Neuronal stem cell (in vitro differentiated cells): Measurements from ENCODE around the gene OCEL1. TPM values are rescaled to one million over a fixed set of nuclear protein-coding genes. Genes with fewer than 3 reads are reported as not detected.

Experiments used
- DNase-seq: peaks from one replicate; pipeline ENCODE4 v3.0.0-alpha.2; 2013; ENCODE audit warnings: low spot score
- H2AFZ ChIP-seq: one replicate; pipeline ENCODE4 v1.6.1; 2013; ENCODE audit warnings: mild to moderate bottlenecking, low read length, inconsistent platforms
- H2AK5ac ChIP-seq: 2 replicates; pipeline ENCODE4 v1.6.1; 2013; ENCODE audit warnings: low read depth, mild to moderate bottlenecking, inconsistent platforms, low read length, moderate library complexity, mixed read lengths
- H2BK120ac ChIP-seq: 2 replicates; pipeline ENCODE4 v1.6.1; 2013; ENCODE audit warnings: low read depth, mild to moderate bottlenecking, inconsistent platforms, low read length, moderate library complexity, mixed read lengths
- H2BK12ac ChIP-seq: one replicate; pipeline ENCODE4 v1.6.1; 2013; ENCODE audit warnings: low read length, inconsistent platforms
- H2BK15ac ChIP-seq: 2 replicates; pipeline ENCODE4 v1.6.1; 2013; ENCODE audit warnings: mild to moderate bottlenecking, low read length, inconsistent platforms, mixed read lengths
- H2BK5ac ChIP-seq: one replicate; pipeline ENCODE4 v1.6.1; 2013; ENCODE audit warnings: inconsistent platforms, mild to moderate bottlenecking, low read length, moderate library complexity
- H3K14ac ChIP-seq: one replicate; pipeline ENCODE4 v1.6.1; 2013; ENCODE audit warnings: low read length, inconsistent platforms
- H3K18ac ChIP-seq: 2 replicates; pipeline ENCODE4 v1.6.1; 2013; ENCODE audit warnings: low read length, inconsistent platforms
- H3K23ac ChIP-seq: 2 replicates; pipeline ENCODE4 v1.6.1; 2013; ENCODE audit warnings: low read depth, mild to moderate bottlenecking, mixed read lengths, low read length, inconsistent platforms; ENCODE audit not compliant: poor library complexity
- H3K27ac ChIP-seq: replicated peaks from 3 replicates; pipeline ENCODE4 v1.5.1; 2013; ENCODE audit warnings: low read length, inconsistent platforms
- H3K27me3 ChIP-seq, 3 experiments: 2 replicates each; pipeline ENCODE4 v1.6.1; 2013; ENCODE audit warnings: low read length in 3 of 3, mild to moderate bottlenecking in 2 of 3, inconsistent platforms in 1 of 3, low read depth in 1 of 3, mixed read lengths in 1 of 3, moderate library complexity in 1 of 3; ENCODE audit not compliant: control insufficient read depth in 3 of 3, insufficient read depth in 3 of 3
- H3K36me3 ChIP-seq, 2 donors: replicated peaks in 1 of 2; 2 replicates each; pipeline ENCODE4 v1.6.1; 2013; ENCODE audit warnings: low read length in 2 of 2; ENCODE audit not compliant: control insufficient read depth in 2 of 2, insufficient read depth in 2 of 2
- H3K4ac ChIP-seq: 2 replicates; pipeline ENCODE4 v1.6.1; 2013; ENCODE audit warnings: inconsistent platforms, mild to moderate bottlenecking, low read length, moderate library complexity
- H3K4me1 ChIP-seq, 2 donors: 1 replicate in 1 of 2; 2 replicates in 1 of 2; pipeline ENCODE4 v1.6.1; 2013; ENCODE audit warnings: low read length in 2 of 2, low read depth in 1 of 2; ENCODE audit not compliant: control insufficient read depth in 2 of 2, insufficient read depth in 1 of 2
- H3K4me2 ChIP-seq: one replicate; pipeline ENCODE4 v1.6.1; 2013; ENCODE audit warnings: mild to moderate bottlenecking, low read length, inconsistent platforms; ENCODE audit not compliant: insufficient read depth, poor library complexity, severe bottlenecking
- H3K4me3 ChIP-seq, 2 donors: 2 replicates each; pipeline ENCODE4 v1.5.1; 2013; ENCODE audit warnings: low read length in 2 of 2, mild to moderate bottlenecking in 2 of 2, inconsistent platforms in 1 of 2, moderate library complexity in 1 of 2
- H3K79me1 ChIP-seq: one replicate; pipeline ENCODE4 v1.6.1; 2013; ENCODE audit warnings: low read depth, mild to moderate bottlenecking, inconsistent platforms, low read length, moderate library complexity
- H3K9ac ChIP-seq: one replicate; pipeline ENCODE4 v1.6.1; 2013; ENCODE audit warnings: mild to moderate bottlenecking, low read depth, low read length, inconsistent platforms; ENCODE audit not compliant: poor library complexity
- H3K9me3 ChIP-seq, 2 donors: replicated peaks in 1 of 2; 2 replicates each; pipeline versions ENCODE3 to v1.6.1; 2013; ENCODE audit warnings: low read length in 2 of 2, mild to moderate bottlenecking in 2 of 2, inconsistent platforms in 1 of 2, low read depth in 1 of 2, mixed read lengths in 1 of 2, moderate library complexity in 1 of 2; ENCODE audit not compliant: control insufficient read depth in 2 of 2, insufficient read depth in 1 of 2
- H4K8ac ChIP-seq: one replicate; pipeline ENCODE4 v1.6.1; 2013; ENCODE audit warnings: low read depth, mild to moderate bottlenecking, inconsistent platforms, low read length, moderate library complexity
- H4K91ac ChIP-seq: one replicate; pipeline ENCODE4 v1.6.1; 2013; ENCODE audit warnings: low read length, low read depth, mild to moderate bottlenecking, inconsistent platforms; ENCODE audit not compliant: poor library complexity
- WGBS, 2 donors: extraction: QIAGEN DNeasy Blood & Tissue Kit; methylation state at CpG; one replicate each; pipeline ENCODE4 v1.1.7; 2013; ENCODE audit warnings: missing lambda C conversion rate in 2 of 2, mixed read lengths in 1 of 2; ENCODE audit not compliant: insufficient read length in 2 of 2, insufficient replicate concordance in 1 of 2; ENCODE audit errors: extremely low coverage in 2 of 2; 5-methylcytosine and 5-hydroxymethylcytosine counted together
- polyA plus RNA-seq, 2 experiments: library from polyadenylated mRNA; stranded (reverse); fragments of 200-250 nt; gene quantifications; one replicate each; pipeline ENCODE4 v1.2.3, GENCODE V29; 2013

OCEL1 gene, protein sequence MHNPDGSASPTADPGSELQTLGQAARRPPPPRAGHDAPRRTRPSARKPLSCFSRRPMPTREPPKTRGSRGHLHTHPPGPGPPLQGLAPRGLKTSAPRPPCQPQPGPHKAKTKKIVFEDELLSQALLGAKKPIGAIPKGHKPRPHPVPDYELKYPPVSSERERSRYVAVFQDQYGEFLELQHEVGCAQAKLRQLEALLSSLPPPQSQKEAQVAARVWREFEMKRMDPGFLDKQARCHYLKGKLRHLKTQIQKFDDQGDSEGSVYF
- polyA plus RNA-seq (2013, experiment 1 of 2) = 16.5 TPM
- 16.7 TPM for polyA plus RNA-seq (2013, experiment 2 of 2)

GRCh38 chr19:17226002-17226933 is at the start of gene OCEL1:
Gene OCEL1 (plus strand): TSS chr19:17226226. CDS start chr19:17226248, 22 bp downstream.
- Histone ChIP-seq H3K23ac (peak within 1 kb of the TSS; percentile 98), H2BK15ac (peak within 1 kb of the TSS; percentile 49), H3K18ac (peak within 1 kb of the TSS; percentile 99), H2BK5ac (peak within 1 kb of the TSS; percentile 66), H2AK5ac (peak within 1 kb of the TSS; percentile 94), H3K4me2 (peak within 1 kb of the TSS; percentile 96), H3K27ac (peak within 1 kb of the TSS; percentile 98), H3K4me3 (peak within 1 kb of the TSS; percentile 63 to 85), H2BK12ac (no peak within 1 kb of the TSS), H3K4ac (no peak within 1 kb of the TSS), H3K9me3 (no peaks in the 10 kb centered on the region), H4K8ac (no peak within 1 kb of the TSS), H3K36me3 (peaks cover 2 to 19% of the 10 kb centered on the region in 2 donors), H2BK120ac (peak within 1 kb of the TSS; percentile 81), H3K4me1 (peaks cover 0 to 2% of the 10 kb centered on the region in 2 donors), H3K79me1 (peaks cover 4% of the 10 kb centered on the region), H2AFZ (peak within 1 kb of the TSS; percentile 99), H3K27me3 (no peaks in the 10 kb centered on the region), H3K9ac (peak within 1 kb of the TSS; percentile 88), H4K91ac (no peak within 1 kb of the TSS), H3K14ac (peak within 1 kb of the TSS; percentile 71)
- WGBS, 2 donors = no CpG with 5 or more reads among the region's 90 CpGs
- peak; percentile 98 for DNase-seq

DNA sequence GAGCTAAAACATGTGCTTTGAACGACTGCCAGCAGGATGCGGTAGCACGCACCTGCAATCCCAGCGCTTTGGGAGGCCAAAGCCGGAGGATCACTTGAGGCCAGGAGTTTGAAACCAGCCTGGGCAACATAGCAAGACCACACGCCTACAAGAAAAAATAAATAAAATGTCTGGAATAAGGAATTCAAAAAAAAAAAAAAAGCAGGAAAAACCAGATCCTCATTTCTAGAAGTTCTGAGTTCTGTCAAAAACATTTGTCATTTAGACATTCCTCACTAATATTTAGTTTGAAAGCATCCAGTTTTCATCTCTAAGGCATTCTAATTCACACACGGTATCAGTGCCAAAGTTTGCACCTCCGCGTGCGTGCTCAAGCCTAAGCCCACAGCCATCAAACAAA is 47.7 kb upstream of the OCEL1 start:
- Histone ChIP-seq H3K4me2 (no peak overlapping the region), H3K14ac (no peak overlapping the region), H2AK5ac (no peak overlapping the region), H3K4me1 (no peaks in the 10 kb centered on the region), H3K4me3 (no peak overlapping the region), H2BK5ac (no peak overlapping the region), H4K91ac (no peak overlapping the region), H3K9me3 (no peaks in the 10 kb centered on the region), H2BK12ac (no peak overlapping the region), H3K27me3 (no peaks in the 10 kb centered on the region), H3K18ac (no peak overlapping the region), H2BK15ac (no peak overlapping the region), H3K27ac (no peak overlapping the region), H3K9ac (no peak overlapping the region), H2AFZ (no peak overlapping the region), H4K8ac (no peak overlapping the region), H2BK120ac (no peak overlapping the region), H3K23ac (no peak overlapping the region), H3K36me3 (peaks cover 7 to 83% of the 10 kb centered on the region in 2 donors), H3K79me1 (no peaks in the 10 kb centered on the region), H3K4ac (no peak overlapping the region)
- DNase-seq = no peak
- no CpG with 5 or more reads among the region's 10 CpGs for WGBS, 2 donors

DNA sequence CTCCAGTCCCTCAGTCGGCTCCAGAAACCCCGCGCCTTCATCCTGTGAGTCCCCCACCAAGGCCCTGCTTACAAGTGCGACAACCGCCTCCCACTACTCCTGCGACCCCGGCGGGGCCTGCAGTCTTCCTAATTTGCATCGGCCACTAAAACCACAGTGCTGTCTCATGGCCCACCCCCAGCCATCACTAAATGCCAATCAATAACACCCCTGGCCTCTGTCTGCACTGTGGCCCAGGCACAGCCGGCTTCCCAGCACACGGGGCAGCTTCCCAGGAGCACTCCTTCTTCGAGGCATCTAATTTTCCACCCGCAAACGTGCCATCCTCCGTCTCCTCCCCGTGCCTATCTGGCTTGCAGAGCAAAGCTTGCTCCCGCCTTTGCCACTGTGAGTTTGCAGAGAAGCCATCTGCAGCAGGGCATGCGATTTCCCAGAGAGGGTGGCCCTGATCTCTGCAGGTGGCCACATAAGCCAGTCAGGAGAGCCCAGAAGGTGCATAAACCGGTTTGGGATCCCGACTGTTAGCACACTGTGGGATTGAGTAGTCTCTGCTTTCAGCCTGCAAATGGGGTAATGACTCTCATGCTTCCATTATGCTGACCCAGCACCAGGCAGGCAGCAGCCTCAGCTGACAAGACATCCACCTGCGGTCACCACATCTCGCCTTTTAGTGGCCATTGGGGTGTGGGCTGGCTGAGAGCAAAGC is 44.9 kb upstream of the OCEL1 start:
- DNase-seq = no peak

More for the DNA sequence above, 44.9 kb upstream of the OCEL1 start:
- no peak overlapping the region for H2BK120ac ChIP-seq
- no peaks in the 10 kb centered on the region for H3K4me1 ChIP-seq
- no peak overlapping the region for H3K23ac ChIP-seq
- H3K4ac ChIP-seq = no peak overlapping the region
- H3K27ac ChIP-seq = no peak overlapping the region
- H3K9ac ChIP-seq = no peak overlapping the region
- H3K79me1 ChIP-seq = no peaks in the 10 kb centered on the region
- H3K4me3 ChIP-seq = no peak overlapping the region
- no peak overlapping the region for H4K91ac ChIP-seq
- WGBS, 2 donors = no CpG with 5 or more reads among the region's 22 CpGs
- H4K8ac ChIP-seq = no peak overlapping the region
- no peak overlapping the region for H2BK12ac ChIP-seq
- peak overlapping the region; percentile 39 for H2BK5ac ChIP-seq
- no peak overlapping the region for H3K4me2 ChIP-seq
- no peak overlapping the region for H3K14ac ChIP-seq
- H3K36me3 ChIP-seq = peaks cover 20 to 83% of the 10 kb centered on the region in 2 donors
- H3K9me3 ChIP-seq = no peaks in the 10 kb centered on the region
- H3K27me3 ChIP-seq = no peaks in the 10 kb centered on the region
- H2AFZ ChIP-seq = no peak overlapping the region
- no peak overlapping the region for H3K18ac ChIP-seq
- H2BK15ac ChIP-seq = no peak overlapping the region
- H2AK5ac ChIP-seq = peak overlapping the region; percentile 26
